GM21360 (cell line): ENCODE results near the gene GAPDHS.
A peak's percentile ranks its signal among the peaks of the same experiment; 100 is the strongest.

Source experiments
- ATAC-seq: cut with Tn5 transposase; IDR thresholded peaks from one replicate; pipeline ENCODE4 v1.9.1; 2021; ENCODE audit warnings: mild to moderate bottlenecking, moderate library complexity; ENCODE audit not compliant: unreplicated experiment

Gene GAPDHS

DNA sequence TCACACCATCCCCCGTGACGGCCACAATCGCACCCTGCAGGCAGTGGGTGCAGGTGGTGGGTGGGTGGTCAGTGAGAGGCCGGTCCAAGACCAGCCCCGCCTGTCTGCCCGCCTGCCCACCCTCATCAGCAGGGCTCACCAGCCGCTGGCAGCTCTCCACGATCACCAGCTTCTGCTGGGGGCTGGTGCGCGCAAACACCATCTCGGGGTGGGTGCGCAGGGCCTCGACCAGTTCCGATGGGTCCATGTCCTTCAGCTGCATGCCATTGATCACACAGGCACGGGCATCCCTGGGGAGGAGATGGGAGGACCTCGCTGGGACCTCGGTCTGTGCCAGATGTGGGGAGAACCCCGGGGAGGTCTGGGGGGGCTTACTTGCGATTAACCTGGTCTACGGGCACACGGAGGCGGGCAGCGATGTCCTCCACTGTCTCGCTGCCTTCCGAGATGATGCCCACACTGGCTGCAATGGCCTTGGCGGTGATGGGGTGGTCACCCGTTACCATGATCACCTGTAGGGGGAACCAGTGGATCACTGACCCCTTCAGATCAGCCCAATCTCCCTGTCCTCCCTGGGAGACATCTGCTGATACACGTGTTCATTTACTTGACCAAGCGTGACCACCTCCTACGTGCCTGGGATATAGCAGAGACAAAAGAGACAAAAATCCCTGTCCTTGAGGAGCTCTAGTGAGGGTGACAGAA is 22.2 kb downstream of the GAPDHS start:
- no peak for ATAC-seq

DNA sequence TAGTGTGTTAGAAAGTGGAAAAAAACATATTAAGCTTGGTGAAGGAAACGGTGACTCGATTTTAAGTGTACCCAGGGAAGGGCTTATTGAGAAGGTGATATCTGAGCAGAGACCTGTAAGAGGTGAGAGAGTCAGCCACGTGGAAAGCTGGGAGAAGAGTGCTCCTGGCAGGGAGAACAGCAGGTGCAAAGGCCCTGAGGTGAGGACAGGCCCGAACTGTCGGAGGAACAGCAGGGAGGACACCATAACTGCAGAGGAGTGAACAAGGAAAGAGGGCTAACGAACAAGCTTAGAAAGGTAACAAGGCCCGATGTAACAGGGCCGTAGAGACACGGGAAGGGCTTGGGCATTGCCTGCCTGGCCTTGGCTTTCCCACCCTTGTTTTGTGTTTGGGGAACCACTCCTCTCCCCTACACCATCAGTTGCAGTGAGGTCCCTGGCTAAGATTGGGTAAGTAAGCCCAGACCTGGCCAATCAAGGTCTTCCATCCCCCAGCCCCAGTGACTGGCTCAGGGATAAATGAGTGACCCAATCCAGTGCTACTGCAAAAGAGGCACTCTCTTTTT is 22.9 kb downstream of the GAPDHS start:
- ATAC-seq, result no peak

DNA sequence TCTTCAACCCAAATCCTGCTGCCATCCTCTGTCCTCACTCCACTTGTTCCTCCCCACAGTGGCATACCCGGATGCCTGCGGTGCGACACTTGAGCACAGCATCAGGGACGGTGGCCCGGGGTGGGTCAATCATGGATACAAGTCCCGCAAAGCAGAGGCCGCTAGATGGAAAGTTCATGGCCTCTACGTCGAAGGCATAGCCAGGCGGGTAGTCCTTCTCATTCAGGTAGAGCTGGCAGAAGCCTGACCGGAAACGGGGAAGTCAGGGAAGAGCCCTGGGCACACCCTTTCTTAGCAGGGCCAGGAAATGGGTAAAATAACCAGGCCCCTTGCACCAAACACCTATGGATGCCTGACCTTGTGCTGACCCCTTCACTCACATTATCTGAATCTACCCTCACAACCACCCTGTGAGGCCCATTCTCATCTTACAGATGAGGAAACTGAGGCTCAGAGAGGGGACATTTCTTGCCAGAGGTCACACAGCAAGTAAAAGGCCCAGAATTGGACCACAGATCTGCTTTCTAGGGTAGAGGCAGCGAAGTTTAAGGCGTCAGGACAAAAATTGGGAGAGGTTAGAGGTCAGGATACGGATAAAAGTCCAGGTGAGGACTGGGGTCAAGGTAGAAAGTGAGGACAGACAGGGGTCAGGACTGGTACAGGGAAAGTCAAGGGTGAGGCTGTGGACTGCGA is 23.7 kb downstream of the GAPDHS start:
- no peak for ATAC-seq

DNA sequence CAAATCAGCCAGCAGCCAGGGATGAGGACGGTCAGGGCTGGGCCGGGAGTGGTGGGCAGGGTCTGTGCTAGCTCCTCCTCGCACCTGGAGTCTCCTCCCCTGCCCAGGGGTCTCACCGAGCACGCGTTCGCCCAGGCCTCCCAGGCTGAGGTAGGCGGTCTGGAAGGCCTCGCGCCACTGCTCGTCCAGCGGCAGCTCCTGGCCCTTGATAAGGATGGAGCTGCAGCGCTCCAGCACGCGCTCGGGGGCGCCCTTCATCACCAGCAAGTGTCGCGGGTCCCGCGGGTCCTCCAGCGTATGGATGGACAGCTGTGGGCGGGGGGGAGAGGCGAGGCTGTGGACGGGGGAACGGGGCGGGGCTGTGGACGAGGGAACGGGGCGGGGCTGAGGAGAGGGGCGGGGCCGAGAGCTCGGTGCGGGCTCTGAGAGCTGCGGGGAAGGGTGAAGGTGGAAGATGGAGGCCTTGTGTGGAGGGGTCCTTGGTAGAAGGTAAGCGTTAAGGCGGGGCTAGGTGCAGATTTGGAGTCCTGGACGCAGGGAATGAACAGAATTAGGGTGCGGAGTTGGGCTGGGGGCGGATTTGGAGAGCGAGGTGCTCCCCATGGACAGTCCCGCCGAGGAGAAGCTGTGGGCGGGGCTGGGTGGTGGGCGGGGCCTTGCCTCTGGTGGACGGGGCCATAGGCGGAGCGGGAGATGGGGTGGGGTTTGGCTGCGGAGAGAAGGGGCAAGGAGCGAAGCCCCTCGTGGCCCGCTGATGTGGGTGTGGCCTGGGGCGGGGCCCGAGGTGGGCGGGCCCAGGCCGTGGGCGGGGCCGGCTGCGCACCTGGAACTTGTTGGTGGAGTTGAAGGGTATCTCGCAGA is 24.5 kb downstream of the GAPDHS start:
- no peak for ATAC-seq

DNA sequence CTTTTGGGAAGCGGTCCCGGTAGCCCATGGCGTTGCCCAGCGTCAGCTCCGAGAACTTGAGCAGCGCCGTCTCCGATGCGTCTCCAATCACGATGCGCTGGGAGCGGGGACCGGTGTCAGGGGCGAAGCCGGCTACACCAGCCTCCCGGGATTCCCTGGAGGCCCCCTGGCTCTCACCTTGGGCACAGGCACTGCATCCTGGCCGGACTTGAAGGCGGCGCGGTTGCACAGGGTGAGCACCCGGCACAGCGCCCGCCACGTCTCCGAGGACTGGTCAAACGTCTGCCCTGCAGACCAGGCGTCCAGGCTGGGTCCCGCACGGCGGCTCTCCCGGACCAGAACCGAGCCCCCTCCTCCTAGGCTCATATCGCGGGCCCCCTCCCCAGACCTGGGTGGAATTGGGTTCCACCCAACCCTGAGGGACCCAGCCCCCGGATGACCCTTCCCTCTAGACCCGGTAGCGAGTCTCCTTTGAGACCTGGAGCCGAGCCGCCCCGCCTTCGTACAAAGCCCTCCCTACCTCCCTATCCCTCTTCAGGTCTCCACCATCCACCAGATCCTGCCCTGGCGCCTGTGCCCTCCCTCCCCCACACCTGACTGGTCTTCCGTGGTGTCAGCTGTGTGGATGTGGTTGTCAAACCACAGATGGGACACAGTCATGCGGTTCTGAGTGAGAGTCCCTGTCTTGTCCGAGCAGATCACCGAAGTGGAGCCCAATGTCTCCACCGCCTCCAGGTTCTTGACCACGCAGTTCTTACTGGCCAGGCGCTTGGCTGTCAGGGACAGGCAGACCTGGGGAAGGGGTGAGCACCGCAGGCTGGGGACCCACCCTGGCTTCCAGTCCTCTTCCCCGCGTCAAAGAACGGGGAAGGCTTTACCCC is 25.4 kb downstream of the GAPDHS start:
- ATAC-seq, result no peak

DNA sequence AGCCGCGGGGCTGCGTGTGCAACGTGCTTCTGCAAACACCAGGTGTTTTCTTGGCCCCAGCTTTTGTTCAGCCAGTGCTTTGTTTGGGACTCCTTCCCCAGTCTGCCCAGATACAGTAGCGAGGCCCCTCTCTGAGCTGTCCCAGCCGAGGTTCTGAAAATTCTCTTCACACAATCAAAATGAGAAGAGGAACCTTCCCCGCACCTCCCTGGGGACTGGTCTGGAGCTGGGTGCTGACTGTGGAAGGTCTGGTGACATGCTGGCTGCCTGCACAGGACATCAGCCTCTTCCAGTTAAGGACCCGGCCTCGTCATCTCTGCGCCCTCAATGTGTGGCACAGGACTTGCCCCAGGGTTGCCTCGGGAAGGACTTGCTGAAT is 26.0 kb downstream of the GAPDHS start:
- peak; percentile 53 for ATAC-seq

DNA sequence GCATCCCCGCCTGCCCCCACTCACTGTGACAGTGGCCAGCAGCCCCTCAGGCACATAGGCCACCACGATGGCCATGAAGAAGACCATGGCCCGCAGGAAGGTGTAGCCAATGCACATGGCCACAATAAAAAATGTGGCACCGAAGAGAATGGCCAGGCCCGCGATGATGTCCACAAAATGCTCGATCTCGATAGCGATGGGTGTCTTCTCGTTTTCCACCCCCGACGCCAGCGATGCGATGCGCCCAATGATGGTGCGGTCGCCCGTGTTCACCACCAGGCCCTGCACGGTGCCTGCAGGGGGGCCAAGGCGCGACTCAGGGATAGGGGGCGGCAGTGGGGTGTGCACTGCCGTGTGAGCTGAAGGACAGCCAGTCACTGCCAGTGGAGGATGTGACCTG is 26.5 kb downstream of the GAPDHS start:
- no peak for ATAC-seq

DNA sequence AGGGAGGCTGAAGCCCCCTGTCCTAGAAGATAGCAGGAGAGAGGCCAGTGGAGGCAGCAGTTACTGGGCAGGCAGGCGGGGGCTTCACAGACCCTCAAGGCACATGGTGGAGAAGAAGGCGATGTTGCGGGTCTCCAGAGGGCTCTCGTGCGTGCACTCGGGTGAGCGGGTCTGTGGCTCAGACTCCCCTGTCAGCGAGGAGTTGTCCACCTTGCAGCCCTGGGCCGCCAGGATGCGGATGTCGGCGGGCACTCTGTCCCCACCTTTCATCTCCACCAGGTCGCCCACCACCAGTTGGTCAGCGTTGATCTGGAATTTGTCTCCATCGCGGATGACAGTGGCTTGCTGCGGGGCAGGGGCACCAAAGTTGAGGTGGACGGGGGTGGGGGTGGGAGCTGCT is 27.0 kb downstream of the GAPDHS start:
- ATAC-seq, result no peak

DNA sequence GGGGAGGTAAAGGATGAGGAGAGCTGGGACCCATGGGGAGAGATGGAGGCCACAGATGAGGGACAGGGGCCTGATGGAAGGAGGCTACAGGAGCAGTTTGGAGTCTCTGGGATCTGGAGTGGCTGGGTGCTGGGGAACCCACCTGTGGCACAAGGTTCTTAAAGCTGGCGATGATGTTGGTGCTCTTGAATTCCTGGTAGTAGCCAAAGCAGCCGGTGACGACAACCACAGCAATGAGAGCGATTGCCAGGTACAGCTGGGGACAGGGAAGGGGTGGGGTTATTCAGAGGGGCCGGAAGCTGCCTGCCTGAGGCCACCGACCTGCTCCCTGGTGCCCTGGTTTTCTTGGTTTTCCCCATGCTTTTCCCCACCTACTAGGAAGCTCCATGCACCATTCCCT is 27.4 kb downstream of the GAPDHS start:
- no peak for ATAC-seq

DNA sequence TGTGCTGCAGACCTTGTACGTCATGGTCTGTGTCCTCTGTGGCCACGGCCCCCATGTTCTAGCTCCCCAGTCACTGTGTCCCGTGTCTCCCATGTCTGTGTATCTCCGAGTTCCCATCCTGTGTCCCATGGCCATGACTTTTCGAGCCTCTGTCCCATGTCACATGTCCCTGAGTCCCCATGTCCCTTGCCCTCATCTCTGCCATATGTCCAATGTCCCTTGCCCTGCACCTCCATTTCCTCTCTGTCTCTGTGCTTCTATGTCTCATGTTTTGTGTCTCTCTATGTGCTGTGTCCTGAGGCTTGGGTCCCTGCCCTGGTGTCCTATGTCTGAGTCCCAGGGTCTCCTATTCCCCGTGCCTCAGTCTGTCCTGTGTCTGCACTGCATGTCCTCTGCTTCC is 28.2 kb downstream of the GAPDHS start:
- ATAC-seq, result no peak

DNA sequence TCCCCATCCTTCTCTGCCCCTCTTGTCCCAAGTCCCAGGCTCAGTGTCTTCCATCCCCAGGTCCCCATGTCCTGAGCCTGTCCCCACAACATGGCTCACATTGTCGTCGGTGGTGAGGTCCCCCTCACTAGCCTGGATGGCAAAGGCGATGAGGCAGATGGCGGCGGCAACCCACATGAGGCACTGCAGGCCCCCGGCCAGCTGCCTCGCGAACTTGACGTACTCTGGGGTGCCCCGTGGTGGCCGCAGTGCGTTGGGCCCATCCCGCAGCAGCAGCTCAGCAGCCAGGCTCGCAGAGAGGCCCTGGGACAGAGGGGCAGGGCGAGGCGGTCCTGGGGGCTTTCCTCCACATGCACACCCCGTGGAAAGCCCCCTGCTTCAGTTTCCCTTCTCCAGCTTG is 29.1 kb downstream of the GAPDHS start:
- ATAC-seq, result no peak

DNA sequence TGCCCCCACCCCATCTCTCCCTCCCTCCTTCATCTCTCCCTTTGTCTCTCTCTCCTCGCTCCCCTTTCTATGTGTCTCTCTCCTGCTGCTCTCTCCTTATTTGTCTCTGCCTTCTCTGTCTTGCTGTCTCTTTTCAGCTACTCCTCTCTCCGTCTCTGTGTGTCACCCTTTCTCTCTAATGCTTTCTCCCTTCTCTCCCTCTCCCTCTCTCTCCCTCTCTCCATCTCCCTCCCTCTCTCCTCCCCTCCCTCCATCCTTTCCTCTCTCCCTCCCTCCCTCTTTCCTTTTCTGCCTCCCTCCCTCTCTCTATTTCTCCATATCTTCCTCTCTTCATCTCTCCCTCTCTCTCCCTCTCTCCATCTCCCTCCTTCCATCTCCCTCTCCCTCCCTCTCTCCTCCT is 29.5 kb downstream of the GAPDHS start:
- ATAC-seq, result no peak

DNA sequence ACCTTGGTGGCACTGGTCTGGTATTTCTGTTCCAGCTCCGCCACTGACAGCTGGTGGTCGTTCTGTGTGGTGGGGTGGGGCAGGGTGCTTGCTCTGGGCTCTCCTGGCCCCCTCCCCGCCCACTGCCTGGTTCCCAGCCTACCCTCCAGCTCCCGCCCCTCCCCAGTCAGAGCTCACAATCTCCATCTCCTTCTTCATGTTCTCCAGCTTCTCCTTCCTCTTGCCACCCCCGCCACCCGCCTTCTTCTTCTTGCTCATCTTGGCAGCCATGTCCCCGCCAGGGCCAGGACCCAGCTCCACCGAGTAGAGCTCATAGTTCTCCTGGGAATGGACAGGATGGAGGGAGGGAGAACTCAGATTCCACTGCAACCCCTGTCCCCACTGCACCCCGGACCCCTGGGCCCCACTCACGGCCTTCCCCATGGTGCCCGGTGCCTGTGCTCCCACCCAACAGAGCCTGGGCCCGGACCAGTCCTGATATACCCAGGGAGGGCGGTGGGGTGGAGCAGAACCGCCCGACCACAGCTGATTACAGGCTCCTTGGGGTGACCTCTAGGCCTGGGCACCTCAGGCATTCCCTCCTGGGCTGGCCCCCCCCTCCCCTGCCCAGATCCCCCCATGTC is 30.1 kb downstream of the GAPDHS start, which contains the start of gene ATP4A:
Gene ATP4A (minus strand): TSS at position 452 of the 623 bp plus-strand sequence. CDS start 29 bp downstream, at position 423.
- ATAC-seq, result no peak

DNA sequence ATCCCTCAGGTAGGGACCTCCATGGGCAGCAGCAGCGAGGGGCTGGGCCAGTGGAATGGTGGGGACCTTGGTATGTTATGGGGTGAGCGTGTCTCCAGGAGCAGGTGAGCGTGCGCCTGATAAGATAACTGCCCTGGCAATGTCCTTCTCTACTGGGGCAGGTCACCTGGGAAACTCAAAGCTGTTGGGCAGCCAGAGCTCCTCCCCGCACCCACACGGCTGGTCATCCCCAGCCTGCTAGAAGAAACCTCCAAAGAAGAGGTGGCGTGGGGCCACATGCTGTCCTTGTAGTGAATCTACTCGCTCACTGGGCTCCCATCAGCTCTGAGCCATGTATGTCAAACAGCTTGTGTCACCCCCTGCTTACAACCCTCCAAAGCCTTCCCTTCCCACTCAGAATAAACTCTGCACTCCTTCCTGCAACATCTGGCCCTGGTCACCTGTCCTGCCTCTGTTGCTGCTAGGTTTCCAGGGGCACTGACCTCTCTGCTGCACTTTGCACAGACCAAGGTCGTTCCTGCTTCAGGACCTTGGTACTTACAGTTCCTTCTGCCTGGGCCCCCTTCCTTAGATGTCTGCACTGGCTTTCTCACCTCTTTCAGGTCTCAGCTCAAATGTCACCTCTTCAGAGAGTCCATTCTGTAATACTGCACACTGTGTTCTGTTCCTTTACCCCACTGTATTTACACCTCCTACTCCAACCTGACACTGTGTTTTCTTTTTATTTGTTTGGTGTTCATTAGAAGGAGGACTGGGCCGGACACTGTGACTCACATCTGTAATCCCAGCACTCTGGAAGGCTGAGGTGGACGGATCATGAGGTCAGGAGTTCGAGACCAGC is 32.0 kb downstream of the GAPDHS start:
- ATAC-seq, result no peak

DNA sequence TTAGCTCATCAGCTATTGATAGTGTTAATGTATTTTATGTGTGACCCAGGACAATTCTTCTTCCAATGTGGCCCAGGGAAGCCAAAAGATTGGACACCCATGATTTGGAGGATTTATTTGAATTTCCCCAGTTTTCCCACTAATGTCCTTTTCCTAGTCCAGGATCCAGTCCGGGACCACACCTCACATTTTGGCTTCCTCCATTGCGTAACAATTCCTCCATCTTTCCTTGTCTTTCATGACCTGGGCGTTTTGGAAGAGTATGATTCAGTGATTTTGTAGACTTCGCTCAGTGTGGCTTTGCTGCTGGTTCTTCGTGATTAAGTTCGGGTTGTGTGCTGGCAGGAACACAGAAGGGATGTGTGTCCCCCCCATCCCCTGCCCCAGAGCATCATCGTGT is 33.5 kb downstream of the GAPDHS start:
- ATAC-seq, result no peak

DNA sequence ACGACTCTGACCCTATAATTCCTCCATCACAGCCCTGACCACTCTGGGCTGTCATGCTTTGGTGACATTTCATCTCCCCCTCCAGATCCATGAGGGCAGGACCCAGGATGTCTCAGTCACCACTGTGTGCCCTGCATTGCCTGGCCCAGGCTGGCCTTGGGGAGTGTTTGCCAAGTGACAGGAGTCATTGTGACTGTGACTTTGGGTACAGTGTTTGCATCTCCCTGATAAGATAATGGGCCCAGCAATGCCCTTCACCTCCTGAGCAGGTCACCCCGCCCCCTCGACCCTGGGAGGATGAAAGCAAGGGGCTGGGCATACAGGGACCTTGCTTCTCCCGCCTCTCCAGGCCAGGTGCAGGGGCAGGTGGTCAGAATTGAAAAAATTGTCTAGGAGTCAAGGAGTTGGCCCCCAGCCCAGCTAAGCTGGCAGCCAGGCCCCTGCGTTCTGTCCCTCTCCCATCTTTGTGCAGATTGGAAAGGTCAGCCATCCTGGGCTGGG is 36.1 kb downstream of the GAPDHS start:
- no peak for ATAC-seq

DNA sequence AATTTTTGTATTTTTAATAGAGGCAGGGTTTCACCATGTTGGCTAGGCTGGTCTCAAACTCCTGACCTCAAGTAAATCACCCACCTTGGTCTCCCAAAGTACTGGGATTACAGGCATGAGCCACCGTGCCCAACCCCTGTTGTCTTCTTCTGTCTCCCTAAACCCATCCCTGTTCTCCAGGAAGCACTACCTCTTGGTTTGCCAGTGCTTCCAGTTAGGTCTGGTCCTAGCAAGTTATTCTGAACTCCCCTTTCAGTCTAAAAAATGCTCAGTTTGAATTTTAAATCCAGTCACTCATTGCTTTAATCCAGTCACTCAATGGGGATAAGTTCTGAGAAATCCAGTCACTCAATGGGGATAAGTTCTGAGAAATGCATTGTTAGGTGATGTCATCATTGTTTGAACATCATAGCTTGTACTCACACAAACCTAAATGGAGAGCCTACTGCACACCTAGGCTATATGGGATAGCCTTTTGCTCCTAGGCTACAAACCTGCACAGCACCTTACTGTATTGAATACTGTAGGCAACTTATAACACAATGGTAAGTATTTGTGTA is 38.2 kb downstream of the GAPDHS start:
- no peak for ATAC-seq

DNA sequence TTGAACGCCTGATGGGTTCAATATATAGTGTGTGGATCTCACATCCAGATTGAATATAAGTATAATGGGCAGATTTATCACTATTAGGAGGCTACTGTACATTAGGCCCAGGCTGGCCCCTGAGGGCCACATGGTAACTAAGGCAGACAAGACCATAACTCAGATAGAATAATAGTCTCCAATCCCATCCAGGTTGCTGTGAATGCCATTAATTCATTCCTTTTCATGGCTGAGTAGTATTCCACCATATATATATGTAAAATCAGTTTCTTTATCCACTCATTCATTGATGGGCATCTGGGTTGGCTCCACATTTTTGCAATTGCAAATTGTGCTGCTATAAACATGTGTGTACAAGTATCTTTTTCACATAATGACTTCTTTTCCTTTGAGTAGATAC is 44.7 kb downstream of the GAPDHS start:
- ATAC-seq, result no peak

DNA sequence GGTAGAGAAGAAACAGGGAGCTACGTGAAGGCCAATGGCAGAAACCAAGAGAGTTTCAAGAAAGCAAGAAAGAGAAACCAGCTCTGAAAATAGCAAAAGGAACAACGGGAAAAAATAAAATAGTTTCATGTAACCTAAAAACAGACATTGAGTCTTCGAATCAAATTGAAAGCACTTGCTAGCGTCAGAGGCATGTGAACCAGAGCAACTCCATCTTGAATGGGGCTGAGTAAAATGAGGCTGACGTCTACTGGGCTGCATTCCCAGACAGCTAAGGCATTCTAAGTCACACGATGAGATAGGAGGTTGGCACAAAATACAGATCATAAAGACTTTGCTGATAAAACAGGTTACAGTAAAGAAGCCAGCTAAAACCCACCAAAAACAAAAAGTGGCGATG is 45.5 kb downstream of the GAPDHS start:
- no peak for ATAC-seq
